Uterus (tissue), 2 donors: Measurements from ENCODE around the gene ONECUT3.

Experiments
- CTCF ChIP-seq, 4 experiments: fragments of 200-600 bp in 2 of 4; fragments of 450-650 bp in 2 of 4; sonication (generic) in 2 of 4; IDR thresholded peaks; one replicate each; pipeline ENCODE4 v1.5.1; 2016 to 2019; ENCODE audit warnings: antibody characterized with exemption in 4 of 4, mild to moderate bottlenecking in 2 of 4, moderate library complexity in 1 of 4
- POLR2A ChIP-seq, 2 donors: fragments of 450-650 bp; IDR thresholded peaks; one replicate each; pipeline ENCODE4 v1.6.1; 2016; ENCODE audit warnings: antibody characterized with exemption in 2 of 2, mild to moderate bottlenecking in 1 of 2, moderate library complexity in 1 of 2

- TF ChIP-seq CTCF (IDR thresholded peaks at IDR 0.05) (no peak), POLR2A (IDR thresholded peaks at IDR 0.05) (no peak)
These were observed 46.1 kb upstream of the ONECUT3 start for GRCh38 chr19:1707240-1707639.
